Measurements from ENCODE around the gene SSBP3.

SSBP3 gene

DNA sequence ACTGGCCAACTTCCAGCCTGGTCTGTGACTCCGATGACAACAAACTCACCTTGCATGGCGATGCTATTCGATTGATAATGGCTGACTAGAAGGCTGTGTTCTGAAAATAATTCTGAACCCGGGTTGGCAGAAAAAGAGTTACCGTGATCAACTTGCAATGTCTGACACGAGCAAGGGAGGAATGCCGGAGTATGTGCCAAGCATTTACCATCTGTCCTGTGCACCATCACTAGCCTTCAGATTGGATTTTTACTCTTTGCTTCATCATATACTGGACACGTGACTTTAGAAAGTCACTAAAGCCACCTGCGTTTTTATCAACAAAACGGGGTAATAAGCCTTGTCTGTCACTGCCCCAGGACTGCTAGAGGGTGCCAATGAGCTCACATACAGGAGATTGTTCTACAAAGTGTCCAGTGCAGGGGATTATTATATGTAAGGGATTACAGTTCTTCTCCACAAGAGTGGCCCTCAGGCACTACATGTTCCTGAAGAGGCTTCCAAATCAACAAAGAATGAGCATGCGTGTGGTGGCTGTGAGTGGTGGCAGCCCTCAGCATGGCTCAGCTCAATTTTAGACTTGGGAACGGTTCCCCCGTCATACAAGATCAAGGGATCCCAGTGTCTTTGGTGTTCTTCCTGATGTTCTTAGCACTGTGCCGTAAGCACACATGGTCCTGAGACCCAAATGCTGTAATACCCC, 35.8 kb downstream of the SSBP3 start:
- DNase-seq, result no peak

DNA sequence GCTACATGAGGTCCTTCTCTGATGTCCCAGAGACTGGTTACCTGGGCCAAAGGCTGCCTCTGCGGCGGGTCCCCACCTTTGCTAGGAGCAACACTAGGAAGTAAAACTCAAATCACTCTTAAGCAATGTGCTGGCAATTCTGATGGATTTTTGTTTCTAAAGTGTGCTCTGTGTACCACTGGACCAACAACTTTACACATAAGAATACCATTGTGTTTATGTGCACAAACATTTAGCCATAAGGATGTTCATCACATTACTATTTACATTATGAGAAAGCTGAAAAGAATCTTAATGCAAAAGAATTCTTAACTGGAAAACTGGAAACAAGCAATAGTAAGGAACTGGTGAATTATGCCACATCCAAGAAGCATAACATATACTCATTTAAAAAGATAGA, 38.6 kb downstream of the SSBP3 start:
- no peak for DNase-seq

DNA sequence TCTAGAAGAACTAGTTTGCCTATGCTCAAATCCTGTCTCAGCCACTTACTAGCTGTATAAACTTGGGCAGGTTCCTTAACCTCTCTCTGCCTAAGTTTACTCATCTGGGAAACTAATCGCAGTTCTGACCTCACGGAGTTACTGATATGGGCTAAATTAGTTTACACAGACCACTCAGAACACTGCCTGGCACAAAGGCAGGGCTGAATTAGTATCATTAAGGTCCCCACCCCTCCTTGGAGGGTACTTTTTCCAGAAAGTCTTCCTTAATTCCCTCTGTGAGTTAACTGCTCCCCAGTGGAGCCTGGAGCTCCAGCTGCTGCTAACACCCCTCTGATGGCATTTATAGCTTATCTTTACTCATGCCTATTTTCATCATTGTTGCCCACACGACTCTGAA, 40.3 kb downstream of the SSBP3 start:
- DNase-seq, result no peak

DNA sequence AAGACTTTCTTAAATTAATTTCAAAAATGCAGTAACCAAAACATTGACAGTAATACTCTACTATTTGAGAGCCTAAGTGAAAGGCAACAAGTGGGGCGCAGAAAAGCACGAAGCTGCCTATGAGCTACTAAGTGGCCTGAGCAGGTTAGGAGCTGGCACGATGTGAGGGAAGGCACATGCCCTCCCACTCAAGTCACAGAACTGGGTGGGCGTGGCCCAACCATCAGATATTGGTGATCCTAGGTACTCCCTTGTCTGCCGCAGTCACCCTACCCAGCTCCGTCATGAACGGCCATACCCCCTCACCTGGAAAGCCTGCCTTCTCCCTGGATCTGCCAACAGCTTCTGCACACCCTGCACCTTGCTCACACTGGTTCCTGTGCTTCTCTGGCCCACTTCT, 40.8 kb downstream of the SSBP3 start:
- DNase-seq, result no peak

DNA sequence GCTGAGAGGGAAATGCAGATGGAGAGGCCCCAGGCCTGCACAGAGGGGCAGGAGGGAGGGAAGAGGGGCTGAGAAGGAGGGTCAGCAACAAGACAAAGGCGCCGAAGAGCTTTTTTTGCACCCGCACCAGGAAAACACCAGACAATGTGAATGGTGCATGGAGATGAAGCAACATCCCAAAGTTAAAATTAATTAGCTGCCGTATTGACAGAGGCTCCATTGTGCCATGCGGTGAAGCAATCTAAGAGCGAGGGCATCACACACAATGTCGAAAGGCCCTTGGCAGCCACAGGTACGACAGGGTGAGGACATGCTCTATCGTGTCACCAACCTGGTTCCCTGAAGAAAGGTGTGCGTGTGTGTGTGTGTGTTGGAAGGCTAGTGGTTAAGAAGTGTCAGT, 41.2 kb downstream of the SSBP3 start:
- no peak for DNase-seq

DNA sequence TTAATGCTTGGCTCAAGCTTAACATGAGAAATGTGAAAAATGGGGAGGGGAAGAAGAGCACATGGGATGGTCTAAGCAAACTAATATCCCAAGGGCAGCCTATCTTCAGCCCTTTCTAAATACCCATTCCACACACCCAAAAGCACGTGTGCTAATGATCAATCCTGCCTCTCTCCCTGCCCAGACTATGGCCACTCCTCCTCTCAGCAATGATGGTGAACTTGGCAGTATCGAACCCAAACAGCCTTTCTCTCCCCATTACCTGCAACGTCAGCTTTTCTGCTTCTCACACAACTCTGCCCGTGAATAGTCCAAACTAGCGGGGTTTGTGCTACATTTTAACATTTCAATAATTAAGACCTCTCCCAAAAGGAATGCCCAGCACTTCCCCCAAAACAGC, 41.6 kb downstream of the SSBP3 start:
- DNase-seq, result no peak

DNA sequence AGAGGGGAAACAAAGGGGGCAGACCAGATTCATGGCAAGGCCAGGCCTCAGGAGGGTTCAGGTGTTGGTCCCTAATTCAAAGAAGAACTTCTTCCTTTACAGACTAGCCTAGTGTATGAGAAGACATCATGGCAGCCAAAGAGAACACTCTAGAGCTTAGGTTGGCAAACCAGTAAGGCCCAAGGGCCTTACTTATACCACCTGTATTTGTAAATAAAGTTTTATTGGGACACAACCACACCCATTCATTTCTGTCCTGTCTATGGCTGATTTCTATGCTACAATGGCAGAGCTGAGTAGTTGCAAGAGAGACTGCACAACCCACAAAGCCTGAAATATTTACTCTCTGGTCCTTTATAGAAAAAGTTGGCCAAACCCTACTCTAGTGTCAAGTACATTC, 42.3 kb downstream of the SSBP3 start:
- DNase-seq, result no peak

DNA sequence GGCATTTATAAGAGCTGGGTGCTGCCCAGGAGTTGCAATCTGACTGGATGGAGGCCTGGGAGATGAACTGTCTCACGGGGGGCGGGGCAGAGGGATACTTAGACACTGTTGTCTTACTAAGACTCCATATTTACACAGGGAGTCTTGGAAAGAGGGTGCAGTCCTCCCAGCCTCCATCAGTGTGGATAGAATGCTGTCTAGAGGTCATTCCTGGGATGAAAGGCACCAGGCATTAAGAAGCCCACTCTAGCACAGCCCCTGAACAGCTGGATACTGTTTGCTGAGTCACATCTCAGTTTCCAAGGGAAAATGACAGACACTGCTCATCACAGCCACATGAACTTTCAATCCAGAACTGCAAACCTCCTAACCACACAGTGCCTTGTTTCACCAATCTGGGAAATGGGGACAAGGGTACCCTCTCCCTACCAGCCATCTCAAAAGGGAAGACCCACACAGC, 43.3 kb downstream of the SSBP3 start:
- DNase-seq, result no peak

DNA sequence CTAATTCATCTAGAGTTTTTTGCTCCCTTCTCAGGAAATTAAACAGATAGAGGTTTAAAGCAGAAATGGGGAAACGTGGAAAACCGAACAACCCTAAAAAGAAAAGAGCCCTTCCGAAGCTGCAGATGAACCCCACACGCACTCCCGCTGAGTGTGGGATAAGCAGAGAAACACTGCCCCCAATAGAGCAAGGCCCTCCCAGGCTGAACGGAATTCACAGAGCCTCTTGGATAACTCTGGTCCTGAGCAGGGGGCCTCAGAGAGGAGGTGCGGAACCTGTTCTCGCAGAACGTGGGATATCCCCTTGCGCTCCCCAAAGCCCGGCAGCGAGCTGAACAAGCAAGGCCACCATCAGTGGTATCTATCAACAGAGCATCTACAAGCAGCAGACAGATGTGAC, 44.9 kb downstream of the SSBP3 start:
- DNase-seq, result no peak

DNA sequence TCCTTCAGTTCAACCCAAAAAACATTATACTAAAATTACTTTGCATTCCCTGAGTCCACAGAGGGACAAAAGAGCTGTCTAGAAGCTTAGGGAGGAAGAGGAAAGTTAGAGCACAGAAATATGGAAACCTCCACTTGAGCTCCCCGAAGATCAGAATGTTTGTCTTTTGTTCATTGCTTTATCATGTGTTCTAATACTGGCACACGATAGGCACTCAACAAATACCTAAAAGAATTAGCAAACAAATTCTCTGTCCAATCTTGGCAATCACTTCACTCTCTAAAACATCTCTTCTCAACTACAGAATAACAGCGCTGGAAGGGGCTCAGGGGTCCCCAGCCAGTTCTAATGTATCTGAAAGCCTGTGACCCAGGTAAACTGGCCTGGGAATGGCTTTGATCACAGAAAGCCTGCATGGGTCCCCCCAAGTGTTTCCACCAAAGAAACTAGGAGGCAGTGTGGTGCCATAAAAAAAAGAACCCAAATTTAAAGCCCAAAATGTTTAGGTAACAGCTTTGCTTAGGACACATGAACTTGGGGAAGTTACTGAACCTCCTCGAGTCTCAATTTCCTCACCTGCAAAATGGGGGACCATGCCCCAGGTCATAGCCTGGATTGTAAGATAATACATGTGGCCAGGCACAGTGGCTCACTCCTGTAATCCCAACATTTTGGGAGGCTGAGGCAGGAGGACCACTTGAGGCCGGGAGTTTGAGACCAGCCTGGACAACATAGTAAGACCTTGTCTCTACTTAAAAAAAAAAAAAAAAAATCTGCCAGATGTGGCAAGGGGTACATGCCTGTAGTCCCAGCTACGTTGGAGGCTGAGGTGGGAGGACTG, 45.8 kb downstream of the SSBP3 start:
- no peak for DNase-seq

DNA sequence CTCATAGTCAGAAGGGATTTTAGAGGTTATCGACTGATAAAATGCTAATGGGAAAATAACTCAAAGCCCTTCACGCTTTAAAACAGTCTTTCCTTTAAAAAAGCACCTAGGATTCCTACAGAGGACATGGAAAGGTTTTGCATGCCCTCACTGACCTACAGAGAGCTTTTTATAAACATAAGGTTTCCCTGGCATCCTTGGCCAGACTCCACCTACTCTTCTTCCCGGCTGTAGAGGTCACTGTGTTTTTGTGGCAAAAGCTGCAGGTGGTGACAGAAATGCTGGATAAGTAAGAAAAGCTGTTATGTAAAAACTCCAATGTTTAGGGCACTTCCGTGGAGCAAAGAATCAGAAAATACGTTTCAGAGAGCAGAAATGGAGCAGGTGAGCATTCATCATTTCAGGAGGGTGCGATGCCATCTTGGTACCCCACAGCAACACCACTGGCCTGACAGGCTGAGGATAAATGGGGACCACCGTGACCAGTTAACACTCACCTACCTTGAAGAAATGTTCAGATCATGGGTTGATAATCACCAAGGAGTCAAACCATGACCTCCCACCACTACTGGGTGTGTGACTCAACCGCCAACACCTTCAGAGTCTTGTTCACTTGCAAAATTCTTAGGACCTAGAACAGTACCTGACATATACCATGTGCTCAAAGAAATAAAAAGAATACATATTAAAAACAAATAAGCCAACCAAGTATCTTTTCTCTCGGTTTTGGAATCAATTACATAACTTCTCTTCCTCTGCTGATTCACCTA, 46.6 kb downstream of the SSBP3 start:
- DNase-seq, result no peak

DNA sequence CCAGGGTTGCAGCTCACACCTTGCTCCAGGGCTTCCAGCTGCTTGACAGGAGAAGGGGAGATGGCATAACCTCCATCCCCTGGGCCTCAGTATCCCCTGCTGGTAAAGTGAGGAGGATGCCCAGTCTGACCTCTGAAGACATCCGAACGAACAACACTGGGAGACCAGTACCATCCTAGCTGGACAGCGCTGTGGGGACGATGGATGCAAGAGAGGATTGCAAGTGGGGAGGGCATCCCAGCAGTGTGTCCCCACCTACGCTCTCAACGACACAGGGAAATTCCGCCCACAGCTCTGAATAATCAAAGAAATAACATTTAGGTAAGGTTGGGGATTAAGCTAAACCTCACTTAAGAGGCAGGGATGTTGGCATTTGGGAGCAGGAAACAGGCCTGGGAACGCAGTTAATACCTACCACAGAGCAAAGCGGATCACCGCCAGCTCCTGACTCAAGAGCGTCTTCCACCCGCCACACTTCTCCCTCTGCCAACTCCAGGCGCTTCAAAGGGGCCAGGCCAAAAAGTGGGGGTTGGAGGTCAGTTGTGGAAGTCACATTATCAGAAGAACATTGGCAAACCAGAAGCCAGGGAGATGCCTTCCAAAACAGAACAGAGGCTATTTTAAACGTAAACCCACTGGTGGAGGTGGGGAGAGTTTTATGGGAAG, 47.6 kb downstream of the SSBP3 start:
- DNase-seq, result no peak

DNA sequence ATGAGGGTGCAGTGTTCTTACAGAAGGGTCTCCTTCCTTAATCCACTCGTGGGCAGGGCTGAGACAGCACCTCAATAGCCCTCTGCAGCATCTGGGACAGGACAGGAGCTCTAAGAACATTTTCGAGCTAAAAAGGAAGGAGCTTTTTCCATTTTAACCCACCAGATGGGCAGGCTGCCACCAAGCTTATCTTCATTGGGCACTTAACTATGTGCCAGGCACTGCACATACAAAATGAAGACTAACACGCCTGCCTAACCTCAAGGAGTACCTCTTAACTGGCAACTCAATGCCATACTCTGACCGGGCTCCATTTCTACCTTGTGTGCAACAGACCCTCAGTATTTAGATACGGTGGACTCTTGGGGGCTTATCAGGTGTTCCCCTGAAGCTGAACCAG, 48.2 kb downstream of the SSBP3 start:
- DNase-seq, result no peak

DNA sequence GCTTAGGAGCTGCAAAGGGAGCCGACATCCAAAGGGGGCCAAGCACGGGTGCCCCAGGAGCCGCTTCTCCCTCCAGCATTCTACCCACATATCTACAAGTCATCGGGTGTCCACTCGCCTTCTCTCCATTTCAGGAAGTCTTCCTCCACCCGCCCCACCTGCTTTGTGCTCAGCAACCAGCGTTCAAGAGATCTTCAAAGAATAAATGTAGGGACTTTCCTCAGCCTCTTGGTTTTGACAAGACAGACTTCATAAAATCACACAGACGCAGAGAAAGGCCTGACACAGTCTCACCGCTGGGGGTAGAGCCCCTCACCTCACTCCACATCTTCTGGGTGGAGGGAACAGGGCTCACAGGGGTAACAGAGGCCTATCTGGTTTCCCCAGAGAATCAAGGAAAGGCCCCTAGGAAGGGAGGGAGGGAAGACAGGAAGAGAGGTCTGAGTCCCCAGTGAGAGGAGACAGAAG, 49.5 kb downstream of the SSBP3 start:
- no peak for DNase-seq

DNA sequence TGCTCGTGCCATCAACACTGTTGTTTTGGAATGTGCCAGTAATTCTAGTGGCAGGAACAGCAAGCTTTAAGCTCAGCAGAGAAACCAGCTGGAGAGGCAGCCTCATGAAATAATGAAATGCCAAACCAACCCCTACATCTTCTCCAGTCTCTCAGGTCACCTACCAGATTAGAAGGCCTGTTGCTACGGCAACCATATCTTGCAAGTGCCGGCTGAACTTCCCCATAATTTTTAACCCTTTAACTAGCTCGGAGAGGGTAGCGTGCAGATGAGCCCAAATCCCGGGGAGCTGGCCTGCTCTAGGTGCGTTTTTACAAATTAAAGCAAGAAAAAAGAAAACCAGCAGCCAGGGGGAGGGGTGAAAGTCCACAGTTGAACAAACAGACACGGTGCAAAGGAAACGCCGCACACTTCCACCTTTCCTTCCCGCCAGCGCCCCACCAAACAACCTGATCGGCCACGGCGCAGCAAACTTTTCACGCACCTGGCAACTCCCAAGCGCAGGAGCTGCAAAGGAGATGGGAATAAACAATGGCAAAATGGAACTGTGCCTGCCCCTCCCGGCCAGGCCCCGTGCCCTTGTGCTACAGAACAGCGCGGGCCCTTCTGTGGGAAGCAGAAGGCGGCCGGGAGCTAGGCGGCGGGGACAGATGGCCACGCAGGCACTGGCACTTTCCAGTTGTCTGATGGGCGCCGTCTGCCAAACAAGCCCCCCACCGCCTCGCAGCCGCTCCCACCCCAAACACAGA, 50.1 kb downstream of the SSBP3 start:
- DNase-seq, result no peak

DNA sequence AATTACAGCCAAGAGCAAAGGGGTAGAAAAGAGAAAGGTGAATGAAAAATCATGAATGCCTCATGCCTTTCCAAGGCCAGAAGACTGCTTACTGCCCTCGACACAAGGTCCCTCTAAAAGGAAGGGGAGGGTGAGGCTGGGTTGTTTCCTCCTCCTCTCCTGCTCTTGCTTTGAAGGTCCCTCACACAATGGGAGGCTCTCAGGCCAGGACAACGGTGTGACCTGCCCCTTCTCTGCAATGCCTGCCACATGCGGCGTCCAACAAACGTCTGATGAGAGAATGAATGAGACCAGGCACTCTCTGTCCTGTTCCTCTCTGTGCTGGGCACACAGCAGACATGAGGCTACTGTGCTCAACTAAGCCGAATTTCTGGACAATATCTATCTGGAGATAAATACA, 51.3 kb downstream of the SSBP3 start:
- no peak for DNase-seq

DNA sequence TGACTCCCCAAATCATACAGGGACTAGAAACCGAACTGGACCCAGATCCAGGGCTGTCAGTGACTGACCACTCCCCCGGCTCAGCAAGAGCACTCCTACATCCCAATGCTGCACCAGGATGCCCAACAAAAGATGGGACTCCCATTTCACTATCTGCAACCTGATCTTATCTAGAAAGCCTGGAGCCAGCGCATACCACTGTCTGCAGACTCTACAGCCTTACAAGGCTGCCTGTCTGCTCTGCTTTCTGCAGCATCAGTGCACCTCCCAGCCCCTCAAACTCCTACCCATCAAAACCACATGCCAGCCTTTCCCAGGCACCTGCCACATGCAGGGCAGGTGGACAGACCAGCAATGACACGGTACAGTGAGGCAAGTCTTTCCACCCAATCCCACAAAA, 52.2 kb downstream of the SSBP3 start:
- DNase-seq, result no peak

DNA sequence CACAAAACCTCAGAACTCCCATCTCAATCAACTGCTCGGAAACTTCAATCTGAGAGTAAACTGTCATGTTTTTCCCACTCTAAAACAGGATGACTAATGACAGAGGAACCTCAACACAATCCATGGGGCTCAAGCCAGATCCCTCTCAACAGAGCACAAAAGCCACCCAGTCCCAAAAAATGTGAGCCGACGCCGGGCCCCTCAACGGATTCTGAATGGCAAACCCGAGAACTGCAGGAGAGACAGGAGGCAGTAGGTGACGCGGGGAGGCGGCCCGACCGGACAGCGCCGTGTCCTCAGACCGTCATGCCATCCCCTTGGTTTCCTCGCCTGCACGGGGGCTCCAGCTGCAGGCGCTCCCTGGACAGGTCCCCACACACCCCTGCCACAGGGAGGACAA, 53.4 kb downstream of the SSBP3 start:
- DNase-seq, result no peak

DNA sequence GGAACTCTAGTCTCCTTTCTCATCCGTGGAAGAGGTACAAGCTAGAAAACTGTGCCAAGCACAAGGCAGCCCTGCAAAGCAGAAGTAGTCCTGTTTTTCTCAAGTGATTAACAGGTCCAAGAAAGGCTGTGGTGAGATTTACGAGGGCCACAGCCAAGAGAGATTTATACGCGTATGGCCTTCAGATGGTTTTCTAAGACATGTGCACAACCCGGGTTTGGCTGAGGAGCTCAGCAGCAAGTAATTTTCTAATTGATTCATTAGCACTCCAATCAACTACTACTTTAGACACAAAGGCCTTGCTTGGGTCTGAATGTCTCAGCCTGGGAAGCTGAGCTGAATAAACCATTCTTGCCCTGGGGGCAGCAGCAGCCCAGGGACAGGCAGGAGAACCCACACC, 55.8 kb downstream of the SSBP3 start:
- no peak for DNase-seq

DNA sequence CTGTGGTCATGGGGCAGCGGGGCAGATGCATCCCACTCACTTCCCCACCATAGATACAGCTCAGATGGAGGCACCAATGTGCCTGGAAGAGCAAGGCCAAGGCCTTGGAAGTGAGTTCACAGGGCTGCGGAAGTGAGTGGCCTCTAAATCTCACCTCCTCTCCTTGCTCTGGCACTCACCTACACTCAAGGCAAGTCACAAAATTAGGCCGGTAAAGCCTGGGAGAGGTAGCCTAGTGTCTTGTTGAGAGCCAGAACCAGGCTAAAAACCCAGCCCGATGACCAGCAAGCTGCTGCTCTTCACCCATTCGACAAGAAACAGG, 57.5 kb downstream of the SSBP3 start:
- DNase-seq, result no peak

DNA sequence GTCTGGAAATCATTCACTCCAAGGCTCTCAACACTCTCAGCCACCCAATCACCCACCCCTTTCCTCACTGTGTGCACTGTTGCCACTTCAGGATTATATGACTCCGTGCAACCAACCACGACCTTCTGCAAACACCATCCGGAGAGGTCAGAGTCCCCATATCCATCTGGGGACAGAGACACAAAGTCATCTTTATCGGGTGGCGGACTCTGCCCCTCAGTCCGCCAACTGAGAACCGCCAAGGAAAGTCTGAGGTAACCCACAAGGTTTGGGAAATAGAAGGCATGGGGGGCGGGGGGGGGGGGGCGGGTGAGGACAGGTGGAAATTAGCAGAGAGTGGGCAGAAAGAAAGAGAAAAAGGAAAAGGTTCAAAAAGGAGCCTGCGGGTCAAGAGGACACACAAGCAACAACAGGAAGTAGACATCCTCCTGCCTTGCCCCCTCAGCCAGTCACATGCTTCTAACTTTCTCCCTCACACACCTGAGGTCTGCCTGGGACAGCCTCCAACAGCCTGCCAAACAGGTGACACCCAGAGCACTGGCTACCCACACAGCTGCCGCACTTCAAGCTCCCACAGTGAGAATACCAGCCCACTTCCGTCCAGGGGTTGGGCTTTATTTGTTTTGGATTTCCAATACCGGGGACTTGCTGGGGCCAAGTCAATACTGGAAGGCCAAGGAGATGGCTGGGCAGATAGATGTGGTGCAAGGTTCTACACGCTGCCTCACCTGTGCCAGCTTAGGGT, 58.1 kb downstream of the SSBP3 start:
- peak; percentile 87 for DNase-seq
